ENCODE measurements around the gene TUNAR.

The TUNAR gene

GRCh38 chr14:95871531-95871930 lies 5.1 kb upstream of the TUNAR start:
- no peak for DNase-seq (ENCODE audit: extremely low read depth in 1 of 2, low read depth in 1 of 2)

GRCh38 chr14:95872777-95873176 lies 3.9 kb upstream of the TUNAR start:
- DNase-seq (ENCODE audit: extremely low read depth in 1 of 2, low read depth in 1 of 2), result no peak

DNA sequence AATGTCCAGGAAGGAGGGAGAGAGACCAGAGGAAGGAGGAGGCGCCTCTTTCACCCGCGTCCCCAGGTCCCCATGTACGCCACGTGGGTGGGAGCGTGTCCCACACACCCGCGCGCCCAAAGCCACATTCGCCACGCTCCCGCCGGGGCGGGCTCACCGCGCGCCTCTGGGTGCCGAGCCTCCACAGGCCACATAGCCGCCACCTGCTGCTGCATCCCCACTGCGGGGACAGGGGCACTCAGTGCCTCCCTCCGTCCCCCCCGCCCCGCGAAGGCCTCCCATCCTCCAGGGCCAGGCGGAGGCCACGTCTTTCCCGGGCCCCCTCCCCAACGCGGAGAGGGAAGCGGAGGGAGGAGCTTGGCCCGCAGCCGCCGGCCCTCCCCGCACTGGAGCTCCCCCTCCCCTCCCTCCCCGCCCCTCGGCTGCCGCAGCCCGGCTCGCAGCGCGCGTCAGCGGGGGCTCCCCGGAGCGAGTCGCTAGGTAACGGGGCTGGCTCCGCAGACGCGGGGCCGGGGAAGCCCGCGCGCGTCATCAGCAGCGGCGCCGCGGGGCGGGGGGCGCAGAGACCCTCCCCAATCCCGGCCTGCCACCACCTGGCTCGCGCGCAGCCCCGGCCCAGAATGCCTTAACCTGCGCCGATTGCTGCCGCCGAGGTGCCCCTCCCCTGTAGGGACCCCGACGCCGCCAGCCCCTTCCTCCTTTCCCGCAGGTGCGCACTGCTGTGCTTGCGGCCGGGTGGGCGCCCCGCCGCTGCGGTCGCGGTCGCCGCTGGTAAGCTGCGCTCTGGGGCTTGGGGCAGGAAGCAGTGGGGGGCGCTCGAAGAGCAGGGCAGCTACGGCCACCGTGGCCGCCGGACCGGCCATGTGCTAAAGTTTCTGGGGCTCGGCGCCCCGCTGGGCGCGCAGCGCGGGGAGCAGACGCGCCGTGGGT lies 536 bp upstream of the TUNAR start:
- no peak for DNase-seq (ENCODE audit: extremely low read depth in 1 of 2, low read depth in 1 of 2)

- no peak for DNase-seq (ENCODE audit: extremely low read depth in 1 of 2, low read depth in 1 of 2)
Measured at GRCh38 chr14:95877633-95878032, 1.0 kb downstream of the TUNAR start.

DNA sequence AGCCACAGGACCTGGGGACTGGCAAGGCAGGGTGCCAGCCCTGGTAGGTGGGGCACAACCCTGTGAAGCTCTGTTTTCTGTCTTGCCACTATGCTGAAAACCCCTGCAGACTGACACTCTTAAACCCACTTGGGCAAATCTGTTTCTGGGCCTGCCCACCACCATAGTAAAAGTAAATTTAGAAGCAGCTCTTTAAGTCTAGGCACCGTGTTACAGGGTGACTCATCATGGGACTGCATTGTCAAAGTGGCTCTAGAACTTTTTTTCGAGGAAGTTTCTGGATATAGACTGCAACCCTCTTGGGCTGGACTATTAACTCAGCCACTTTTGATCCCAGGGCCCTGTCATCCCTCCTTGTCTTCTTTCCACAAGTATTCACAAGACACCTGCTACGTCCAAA lies 7.7 kb downstream of the TUNAR start:
- DNase-seq (ENCODE audit: extremely low read depth in 1 of 2, low read depth in 1 of 2), result no peak

GRCh38 chr14:95885278-95885677 lies 8.6 kb downstream of the TUNAR start:
- no peak for DNase-seq (ENCODE audit: extremely low read depth in 1 of 2, low read depth in 1 of 2)

GRCh38 chr14:95885866-95886265 lies 9.2 kb downstream of the TUNAR start:
- DNase-seq (ENCODE audit: extremely low read depth in 1 of 2, low read depth in 1 of 2), result no peak

DNA sequence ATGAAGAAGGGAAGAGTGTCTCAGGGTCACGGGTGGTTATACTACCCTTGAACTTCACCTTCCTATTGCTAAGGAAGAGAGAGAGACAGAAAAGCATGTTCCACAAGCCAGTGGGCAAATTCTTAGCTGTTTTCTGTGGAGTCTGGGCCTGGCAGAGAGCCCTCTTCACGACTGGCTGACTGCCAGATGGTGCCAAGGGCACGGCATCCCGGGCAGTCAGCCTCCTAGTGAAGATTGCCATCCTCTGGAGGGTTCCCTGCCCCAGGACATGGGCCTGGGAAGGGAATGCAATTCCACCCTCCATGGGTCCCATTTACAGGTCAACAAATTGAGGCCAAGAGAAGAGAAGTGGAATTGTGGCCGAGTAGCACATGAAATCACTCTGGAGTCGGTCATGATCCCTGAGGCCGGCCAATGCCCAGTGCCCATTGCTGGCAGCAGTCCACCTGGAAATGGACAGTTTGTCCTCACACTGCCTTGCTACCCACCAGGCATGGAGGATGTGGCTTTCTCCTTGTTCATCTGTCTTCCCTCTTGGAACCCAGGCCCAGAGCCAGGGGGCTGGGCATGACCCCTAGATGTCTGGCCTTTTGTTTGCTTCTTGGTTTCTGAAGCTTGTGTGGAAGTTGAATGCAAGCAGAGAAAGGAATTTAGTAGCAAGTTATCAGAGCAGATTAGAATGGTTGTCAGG lies 9.9 kb downstream of the TUNAR start:
- no peak for DNase-seq (ENCODE audit: extremely low read depth in 1 of 2, low read depth in 1 of 2)

GRCh38 chr14:95887351-95887750 lies 10.7 kb downstream of the TUNAR start:
- DNase-seq (ENCODE audit: extremely low read depth in 1 of 2, low read depth in 1 of 2), result no peak

- DNase-seq (ENCODE audit: extremely low read depth in 1 of 2, low read depth in 1 of 2), result no peak
Measured at GRCh38 chr14:95889236-95889979, 12.8 kb downstream of the TUNAR start.

DNA sequence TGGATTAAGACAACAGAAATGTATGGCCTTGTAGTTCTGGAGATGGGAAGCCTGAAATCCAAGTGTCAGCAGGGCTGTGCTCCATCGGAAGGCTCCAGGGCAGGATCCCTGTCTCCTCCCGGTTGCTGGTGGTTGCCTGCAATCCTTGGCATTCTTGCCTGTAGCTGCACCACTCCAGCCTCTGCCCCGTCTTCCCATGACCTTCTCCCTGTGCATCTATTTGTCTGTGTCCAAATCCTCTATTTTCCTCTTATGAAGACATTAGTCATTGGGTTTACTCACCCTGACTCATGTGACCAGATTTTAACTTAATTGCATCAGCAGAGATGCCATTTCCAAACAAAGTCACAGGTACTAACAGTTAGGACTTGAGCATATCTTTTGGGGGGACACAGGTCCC lies 15.1 kb downstream of the TUNAR start:
- no peak for DNase-seq (ENCODE audit: extremely low read depth in 1 of 2, low read depth in 1 of 2)

DNA sequence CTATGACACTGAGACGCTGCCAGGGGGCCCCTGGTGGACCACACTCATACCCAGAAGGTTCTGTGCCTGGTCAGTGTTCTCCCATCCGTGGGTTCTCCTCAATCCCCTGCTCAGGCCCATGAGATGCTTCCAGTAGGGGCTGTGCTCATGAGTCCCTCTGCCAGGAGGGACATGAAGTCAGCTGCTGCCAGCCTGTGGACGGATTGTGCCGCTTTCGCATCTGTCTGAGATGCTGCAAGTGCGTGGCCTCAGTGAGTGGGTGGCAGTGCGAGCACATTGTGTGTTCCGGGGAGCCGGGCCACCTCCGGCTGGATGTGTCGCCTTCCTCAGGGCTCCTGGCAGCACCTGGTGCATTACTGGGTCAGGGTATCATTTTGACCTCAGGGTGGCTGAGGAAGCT lies 15.5 kb downstream of the TUNAR start:
- DNase-seq (ENCODE audit: extremely low read depth in 1 of 2, low read depth in 1 of 2), result no peak

GRCh38 chr14:95895720-95896119 lies 19.1 kb downstream of the TUNAR start:
- no peak for DNase-seq (ENCODE audit: extremely low read depth in 1 of 2, low read depth in 1 of 2)

DNA sequence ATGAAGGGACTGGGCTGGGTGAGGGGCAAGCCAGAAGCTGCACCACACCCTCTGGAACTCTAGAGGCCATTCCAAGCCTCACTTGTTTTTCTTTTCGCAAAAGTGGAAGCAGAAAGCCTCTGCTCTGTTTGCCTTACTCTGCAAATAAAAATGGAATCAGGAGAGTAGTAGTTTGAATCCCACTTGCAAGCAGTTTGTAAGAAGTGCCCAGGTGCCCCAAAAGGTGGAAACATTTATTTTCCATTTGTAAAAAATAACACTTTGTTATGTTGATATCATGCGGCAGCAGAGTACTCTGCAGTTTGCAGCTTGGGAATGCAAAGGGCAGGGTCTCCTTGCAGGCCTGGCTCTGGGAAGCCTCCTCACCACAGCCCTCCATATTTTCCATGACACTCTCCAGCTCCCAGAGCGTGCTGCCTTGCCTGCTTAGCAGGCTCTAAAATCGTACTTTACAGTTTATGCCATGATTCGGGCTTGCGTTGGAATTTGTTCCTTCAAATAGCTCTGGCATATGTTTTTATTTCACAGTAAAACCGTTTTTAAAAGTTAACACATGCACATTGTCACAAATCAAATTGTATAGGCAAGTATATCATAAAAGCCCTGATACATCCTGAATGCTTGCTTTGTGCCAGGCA lies 20.0 kb downstream of the TUNAR start:
- no peak for DNase-seq (ENCODE audit: extremely low read depth in 1 of 2, low read depth in 1 of 2)

DNA sequence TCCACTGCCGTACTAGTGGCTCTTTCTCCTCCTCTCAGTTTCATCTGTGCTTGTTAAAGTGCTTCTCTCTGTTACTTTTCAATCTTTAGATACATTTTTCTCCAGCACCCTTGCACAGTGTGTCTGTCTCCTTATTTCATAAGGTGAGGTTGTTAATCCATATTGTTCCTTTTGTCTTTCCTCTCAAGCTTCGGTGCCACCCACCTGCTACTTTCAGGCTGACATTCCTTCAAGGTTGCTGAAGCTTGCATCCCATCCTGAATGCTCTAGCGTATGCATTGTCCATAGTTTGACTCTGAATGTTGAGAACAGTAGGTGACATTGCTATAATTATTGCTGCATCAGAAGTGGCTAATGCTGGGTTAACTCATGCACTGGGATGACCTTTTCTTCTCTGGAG lies 20.6 kb downstream of the TUNAR start:
- no peak for DNase-seq (ENCODE audit: extremely low read depth in 1 of 2, low read depth in 1 of 2)

GRCh38 chr14:95901054-95901453 lies 24.4 kb downstream of the TUNAR start:
- no peak for DNase-seq (ENCODE audit: extremely low read depth in 1 of 2, low read depth in 1 of 2)

GRCh38 chr14:95902273-95902826 lies 25.7 kb downstream of the TUNAR start:
- DNase-seq (ENCODE audit: extremely low read depth in 1 of 2, low read depth in 1 of 2), result no peak

DNA sequence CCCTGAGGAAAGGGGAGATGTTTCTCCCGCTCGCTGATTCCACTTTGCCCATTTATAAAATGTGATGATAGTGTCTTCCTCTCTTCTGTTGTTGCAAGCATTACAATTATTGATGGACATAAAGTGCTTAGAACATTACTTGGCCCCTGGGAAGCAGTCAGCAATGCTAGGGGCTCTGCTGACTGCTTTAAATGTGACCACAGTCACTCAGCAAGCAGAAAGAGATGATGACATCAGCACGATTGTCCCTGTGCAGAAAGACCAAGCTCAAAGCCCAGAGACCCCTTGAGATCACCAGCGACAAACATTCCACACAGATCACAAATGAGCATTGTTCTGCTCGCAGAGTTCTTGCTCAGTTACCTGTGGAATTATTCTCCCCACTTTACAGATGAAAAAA lies 26.5 kb downstream of the TUNAR start:
- DNase-seq (ENCODE audit: extremely low read depth in 1 of 2, low read depth in 1 of 2), result no peak

GRCh38 chr14:95903616-95904107 lies 27.0 kb downstream of the TUNAR start:
- DNase-seq (ENCODE audit: extremely low read depth in 1 of 2, low read depth in 1 of 2), result no peak

DNA sequence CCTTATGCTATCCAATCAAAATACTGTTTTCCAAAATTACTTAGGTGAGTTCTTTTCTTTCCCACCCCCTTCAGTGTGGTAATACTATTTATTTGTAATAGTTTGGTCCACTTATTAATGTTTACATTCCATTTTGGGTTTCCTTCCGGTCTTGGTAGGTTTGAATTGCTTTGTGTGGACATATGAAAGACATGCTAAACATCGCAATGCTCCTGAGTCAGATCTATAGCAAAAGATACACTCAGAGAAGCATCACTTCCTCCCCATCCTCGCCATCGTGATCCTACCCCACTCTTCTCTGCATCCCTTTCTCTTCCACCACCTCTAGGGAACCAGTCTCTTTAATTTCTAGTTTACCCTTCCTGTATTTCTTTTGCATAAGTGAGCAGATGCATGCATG lies 30.0 kb downstream of the TUNAR start:
- no peak for DNase-seq (ENCODE audit: extremely low read depth in 1 of 2, low read depth in 1 of 2)

DNA sequence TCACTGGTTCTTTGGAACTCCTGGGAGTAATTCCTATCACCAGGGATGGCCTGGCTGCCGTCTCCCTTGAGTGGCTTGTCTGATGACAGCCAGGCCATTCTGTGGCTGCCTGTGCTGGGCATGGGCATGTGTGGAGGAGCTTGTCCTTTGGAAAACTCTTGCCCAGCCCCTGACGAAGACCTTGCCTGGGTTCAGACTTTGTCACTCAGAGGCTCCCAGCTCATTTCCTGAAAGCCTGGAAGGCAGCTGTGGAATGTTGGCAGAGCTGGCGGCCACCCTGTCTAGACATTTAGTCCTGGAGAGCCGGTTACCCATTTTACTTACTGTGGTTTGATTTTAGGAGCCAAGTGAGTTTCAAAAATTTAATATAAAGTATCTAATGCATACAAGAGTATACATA lies 34.0 kb downstream of the TUNAR start:
- DNase-seq (ENCODE audit: extremely low read depth in 1 of 2, low read depth in 1 of 2), result no peak

Measured in stimulated activated CD8-positive, alpha-beta memory T cell treated with anti-CD3 and anti-CD28 coated beads, Interleukin-7, amount 100 ng/mL, for 48 hours (primary cell).